ENCODE results near the gene TMEM151A.

GRCh38 chr11:66258473-66258893 lies 33.2 kb upstream of the TMEM151A start:
- TF ChIP-seq CTCF (conservative IDR thresholded peaks at IDR 0.05; ENCODE audit: low read depth, low read length): no peak
- no peak for TF ChIP-seq POLR2A (IDR thresholded peaks at IDR 0.05; ENCODE audit: low read depth, low read length)
- no peak for TF ChIP-seq CHD1 (IDR thresholded peaks at IDR 0.05; ENCODE audit: low read depth, low read length)

Data from IMR-90 (cell line).